Astrocyte of the spinal cord (primary cell): ENCODE measurements around the gene EARS2.

ENCODE experiments used
- DNase-seq: peaks from one replicate; pipeline ENCODE4 v3.0.0; 2011; ENCODE audit warnings: low read depth, low spot score
- H3K4me3 ChIP-seq: 2 replicates; pipeline ENCODE4 v1.5.1; 2011; ENCODE audit warnings: low read depth, mild to moderate bottlenecking, low read length, moderate library complexity
- in situ Hi-C: cut with HindIII; loops from 2 replicates; pipeline ENCODE4 v1.10.0; 2017; ENCODE audit warnings: low sequenced_read_pairs
- TF ChIP-seq, protein P1 (sequence below): IDR thresholded peaks from 2 replicates; pipeline ENCODE4 v1.5.1; 2012; ENCODE audit warnings: low read depth, mild to moderate bottlenecking, low read length, inconsistent platforms

The EARS2 gene

DNA sequence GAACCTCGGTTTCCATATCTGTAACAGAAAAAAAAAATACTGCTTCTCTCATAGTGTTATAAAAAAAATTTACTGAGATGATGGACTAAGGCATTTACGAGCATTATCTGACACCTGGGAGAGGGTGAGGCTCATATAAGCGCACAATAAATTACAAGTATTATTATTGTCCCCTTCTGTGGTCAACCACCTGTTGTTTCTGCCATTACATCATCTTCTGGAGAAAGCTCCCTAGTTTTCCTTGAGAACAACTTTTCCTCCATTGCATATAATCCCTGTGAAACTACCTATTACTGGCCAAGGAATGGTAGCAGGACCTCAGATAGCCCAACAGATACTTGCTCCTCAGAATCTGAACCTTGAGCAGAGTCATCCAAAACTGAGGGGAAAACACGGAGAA lies 35.2 kb downstream of the EARS2 start:
- no peak for DNase-seq
- no peak overlapping the region for H3K4me3 ChIP-seq
- TF ChIP-seq, protein P1, sequence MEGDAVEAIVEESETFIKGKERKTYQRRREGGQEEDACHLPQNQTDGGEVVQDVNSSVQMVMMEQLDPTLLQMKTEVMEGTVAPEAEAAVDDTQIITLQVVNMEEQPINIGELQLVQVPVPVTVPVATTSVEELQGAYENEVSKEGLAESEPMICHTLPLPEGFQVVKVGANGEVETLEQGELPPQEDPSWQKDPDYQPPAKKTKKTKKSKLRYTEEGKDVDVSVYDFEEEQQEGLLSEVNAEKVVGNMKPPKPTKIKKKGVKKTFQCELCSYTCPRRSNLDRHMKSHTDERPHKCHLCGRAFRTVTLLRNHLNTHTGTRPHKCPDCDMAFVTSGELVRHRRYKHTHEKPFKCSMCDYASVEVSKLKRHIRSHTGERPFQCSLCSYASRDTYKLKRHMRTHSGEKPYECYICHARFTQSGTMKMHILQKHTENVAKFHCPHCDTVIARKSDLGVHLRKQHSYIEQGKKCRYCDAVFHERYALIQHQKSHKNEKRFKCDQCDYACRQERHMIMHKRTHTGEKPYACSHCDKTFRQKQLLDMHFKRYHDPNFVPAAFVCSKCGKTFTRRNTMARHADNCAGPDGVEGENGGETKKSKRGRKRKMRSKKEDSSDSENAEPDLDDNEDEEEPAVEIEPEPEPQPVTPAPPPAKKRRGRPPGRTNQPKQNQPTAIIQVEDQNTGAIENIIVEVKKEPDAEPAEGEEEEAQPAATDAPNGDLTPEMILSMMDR, result no peak
- in situ Hi-C loops, result no loop called here

DNA sequence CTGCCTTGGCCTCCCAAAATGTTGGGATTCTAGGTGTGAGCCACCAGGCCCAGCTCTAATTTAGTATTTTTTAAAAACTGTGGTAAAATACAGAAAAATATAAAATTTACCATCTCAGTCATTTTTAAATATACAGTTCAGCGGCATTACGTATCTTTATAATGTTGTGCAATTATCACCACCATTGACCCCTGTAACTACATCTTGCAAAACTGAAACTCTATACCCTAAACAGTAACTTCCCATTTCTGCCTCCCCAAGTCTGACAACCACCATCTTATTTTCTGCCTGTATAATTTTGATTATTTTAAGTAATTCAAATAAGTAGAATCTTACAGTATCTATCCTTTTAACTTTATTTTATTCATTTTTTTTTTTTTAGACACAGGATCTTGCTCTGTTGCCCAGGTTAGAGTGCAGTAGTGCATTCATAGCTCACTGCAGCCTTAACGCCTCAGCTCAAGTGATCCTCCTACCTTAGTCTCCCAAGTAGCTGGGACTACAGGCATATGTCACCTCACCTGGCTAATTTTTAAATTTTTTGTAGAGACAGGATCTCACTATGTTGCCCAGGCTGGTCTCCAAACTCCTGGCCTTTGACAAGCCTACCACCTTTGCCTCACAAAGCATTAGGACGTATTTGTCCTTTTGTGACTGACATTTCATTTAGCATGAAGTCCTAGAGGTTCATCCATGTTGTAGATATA lies 36.0 kb downstream of the EARS2 start:
- in situ Hi-C loops, result no loop called here
- TF ChIP-seq, protein P1, result no peak
- no peak for DNase-seq
- no peak overlapping the region for H3K4me3 ChIP-seq

DNA sequence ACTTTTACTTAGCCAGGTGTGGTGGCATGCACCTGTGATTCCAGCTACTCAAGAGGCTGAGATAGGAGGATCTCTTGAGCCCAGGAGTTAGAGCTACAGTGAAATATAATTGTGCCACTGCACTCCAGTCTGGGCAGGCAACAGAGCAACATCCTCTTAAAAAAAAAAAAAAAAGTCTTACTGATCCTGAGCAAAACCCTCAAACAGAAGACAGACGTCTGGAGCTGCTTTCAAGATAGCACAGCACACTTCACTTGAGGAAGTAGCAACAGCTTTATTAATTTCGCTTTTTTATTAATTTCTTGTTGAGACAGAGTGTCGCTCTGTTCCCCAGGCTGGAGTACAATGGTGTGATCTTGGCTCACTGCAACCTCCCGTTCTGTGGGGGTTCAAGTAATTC lies 36.6 kb downstream of the EARS2 start:
- H3K4me3 ChIP-seq, result no peak overlapping the region
- in situ Hi-C loops, result no loop called here
- no peak for DNase-seq
- TF ChIP-seq, protein P1, result no peak

DNA sequence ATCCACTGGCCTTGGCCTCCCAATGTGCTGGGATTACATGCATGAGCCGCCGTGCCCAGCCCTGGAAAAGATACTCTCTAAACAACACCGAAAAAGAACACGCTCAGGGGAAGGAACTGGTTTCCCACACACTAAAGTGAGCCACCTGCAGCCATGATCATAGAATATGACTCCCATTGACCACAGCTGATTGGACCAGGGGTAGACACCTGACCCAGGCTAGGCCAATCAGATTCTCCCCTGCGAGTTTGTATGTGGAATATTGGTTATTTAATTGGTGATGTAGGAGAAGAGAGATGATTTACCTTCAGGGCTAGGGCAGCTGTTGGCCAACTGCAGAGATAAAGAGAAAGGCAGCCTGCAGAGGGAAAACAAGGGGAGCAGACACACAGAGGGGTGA lies 37.9 kb downstream of the EARS2 start:
- no peak for DNase-seq
- H3K4me3 ChIP-seq, result no peak overlapping the region
- in situ Hi-C loops, result no loop called here
- TF ChIP-seq, protein P1, result no peak

DNA sequence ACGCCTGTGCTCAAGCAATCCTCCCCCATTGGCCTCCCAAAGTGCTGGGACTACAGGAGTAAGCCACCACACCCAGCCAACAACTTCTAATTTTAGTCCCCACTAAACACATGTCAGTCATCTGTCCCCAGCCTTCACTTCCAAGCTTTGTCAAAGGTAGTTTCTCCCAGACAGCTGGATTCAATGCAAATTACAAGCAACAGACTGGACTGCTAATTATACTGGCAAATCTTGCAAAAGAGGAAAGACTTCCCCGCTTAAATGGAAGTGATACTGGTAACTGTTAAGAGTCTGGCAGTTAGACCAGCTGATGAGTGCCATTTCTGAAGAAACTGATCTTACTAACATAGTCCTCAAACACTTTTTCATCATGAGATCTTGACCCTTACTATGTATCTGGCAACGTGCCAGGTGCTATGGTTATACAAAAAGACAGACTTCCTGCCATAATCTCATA lies 38.7 kb downstream of the EARS2 start:
- in situ Hi-C loops, result no loop called here
- TF ChIP-seq, protein P1, result no peak
- no peak overlapping the region for H3K4me3 ChIP-seq
- peak; percentile 6 for DNase-seq

DNA sequence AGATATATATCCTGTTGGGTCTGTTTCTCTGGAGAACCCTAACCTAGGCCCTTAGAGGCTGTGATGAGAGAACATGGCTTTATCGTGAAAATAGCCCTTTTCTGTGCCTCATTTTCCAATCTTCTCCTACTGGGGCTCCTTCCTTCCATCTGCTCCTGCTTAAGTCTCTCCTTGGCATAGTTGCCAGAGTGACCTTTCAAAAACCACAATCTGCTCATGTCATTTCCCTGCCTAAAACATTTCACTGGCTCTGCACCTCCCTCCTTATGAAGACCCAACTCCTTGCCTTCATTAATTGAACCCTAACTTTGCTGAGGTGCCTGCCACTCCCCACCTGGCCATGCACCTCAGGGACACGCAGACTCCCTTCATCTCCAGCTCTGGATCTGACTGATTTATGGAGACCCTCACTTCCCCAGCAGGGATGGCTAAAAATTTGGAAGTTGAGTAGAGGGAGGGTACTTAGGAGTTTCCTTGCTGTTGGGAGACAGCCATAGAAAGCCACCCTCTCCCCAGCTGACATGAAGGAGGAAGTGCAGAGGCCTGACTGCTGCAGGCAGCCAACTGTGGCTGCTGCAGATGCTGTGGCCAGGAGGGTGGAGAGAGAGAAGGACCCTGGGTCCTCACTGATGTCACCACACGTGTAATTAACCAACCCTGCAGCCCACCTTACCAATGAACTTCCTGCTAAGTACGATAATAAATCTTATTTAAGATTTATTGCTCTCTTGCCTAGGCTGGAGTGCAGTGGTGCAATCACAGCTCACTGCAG lies 40.6 kb downstream of the EARS2 start:
- DNase-seq, result no peak
- in situ Hi-C loops, result no loop called here
- no peak overlapping the region for H3K4me3 ChIP-seq
- TF ChIP-seq, protein P1, result no peak
